Measurements from ENCODE around the gene RAB20. TPM values are rescaled to one million over a fixed set of nuclear protein-coding genes. Genes with fewer than 3 reads are reported as not detected.

RAB20 gene
- total RNA-seq, 1 experiment from 2014 or later = 14.3 TPM

DNA sequence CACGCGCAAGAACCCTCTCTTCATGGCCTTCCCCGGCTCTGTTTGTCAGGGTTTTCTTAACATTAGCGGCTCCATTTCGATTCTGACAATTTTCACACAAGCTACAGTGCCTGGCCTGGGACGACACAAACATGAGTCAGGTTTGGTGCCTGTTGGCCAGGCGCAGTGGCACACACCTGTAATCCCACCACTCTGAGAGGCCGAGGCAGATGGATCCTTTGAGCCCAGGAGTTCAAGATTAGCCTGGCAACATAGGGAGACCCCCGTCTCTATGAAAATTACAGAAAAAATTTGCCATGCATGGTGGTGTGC, 1.9 kb upstream of the RAB20 start (continued):
- TF ChIP-seq, protein P1, sequence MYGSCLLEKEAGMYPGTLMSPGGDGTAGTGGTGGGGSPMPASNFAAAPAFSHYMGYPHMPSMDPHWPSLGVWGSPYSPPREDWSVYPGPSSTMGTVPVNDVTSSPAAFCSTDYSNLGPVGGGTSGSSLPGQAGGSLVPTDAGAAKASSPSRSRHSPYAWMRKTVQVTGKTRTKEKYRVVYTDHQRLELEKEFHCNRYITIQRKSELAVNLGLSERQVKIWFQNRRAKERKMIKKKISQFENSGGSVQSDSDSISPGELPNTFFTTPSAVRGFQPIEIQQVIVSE (CRISPR knock-in tag; IDR thresholded peaks at IDR 0.05; ENCODE audit: borderline replicate concordance) = no peak
- TF ChIP-seq, protein P2, sequence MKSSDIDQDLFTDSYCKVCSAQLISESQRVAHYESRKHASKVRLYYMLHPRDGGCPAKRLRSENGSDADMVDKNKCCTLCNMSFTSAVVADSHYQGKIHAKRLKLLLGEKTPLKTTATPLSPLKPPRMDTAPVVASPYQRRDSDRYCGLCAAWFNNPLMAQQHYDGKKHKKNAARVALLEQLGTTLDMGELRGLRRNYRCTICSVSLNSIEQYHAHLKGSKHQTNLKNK (CRISPR knock-in tag; IDR thresholded peaks at IDR 0.05) = no peak
- no peak for TF ChIP-seq MXD4 (CRISPR knock-in tag; IDR thresholded peaks at IDR 0.05; ENCODE audit: borderline replicate concordance)
- TF ChIP-seq NFYB (CRISPR knock-in tag; conservative IDR thresholded peaks at IDR 0.05; ENCODE audit: low read depth) = no peak
- TF ChIP-seq, protein P3, sequence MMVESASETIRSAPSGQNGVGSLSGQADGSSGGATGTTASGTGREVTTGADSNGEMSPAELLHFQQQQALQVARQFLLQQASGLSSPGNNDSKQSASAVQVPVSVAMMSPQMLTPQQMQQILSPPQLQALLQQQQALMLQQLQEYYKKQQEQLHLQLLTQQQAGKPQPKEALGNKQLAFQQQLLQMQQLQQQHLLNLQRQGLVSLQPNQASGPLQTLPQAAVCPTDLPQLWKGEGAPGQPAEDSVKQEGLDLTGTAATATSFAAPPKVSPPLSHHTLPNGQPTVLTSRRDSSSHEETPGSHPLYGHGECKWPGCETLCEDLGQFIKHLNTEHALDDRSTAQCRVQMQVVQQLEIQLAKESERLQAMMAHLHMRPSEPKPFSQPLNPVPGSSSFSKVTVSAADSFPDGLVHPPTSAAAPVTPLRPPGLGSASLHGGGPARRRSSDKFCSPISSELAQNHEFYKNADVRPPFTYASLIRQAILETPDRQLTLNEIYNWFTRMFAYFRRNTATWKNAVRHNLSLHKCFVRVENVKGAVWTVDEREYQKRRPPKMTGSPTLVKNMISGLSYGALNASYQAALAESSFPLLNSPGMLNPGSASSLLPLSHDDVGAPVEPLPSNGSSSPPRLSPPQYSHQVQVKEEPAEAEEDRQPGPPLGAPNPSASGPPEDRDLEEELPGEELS (CRISPR knock-in tag; IDR thresholded peaks at IDR 0.05) = no peak
- TF ChIP-seq NFE2L1 (CRISPR knock-in tag; IDR thresholded peaks at IDR 0.05) = no peak
- TF ChIP-seq ZNF317 (CRISPR knock-in tag; IDR thresholded peaks at IDR 0.05; ENCODE audit: borderline replicate concordance, low read depth) = no peak
- TF ChIP-seq EMX1 (CRISPR knock-in tag; IDR thresholded peaks at IDR 0.05) = no peak
- no peak for TF ChIP-seq FOXK1 (CRISPR knock-in tag; IDR thresholded peaks at IDR 0.05)

DNA sequence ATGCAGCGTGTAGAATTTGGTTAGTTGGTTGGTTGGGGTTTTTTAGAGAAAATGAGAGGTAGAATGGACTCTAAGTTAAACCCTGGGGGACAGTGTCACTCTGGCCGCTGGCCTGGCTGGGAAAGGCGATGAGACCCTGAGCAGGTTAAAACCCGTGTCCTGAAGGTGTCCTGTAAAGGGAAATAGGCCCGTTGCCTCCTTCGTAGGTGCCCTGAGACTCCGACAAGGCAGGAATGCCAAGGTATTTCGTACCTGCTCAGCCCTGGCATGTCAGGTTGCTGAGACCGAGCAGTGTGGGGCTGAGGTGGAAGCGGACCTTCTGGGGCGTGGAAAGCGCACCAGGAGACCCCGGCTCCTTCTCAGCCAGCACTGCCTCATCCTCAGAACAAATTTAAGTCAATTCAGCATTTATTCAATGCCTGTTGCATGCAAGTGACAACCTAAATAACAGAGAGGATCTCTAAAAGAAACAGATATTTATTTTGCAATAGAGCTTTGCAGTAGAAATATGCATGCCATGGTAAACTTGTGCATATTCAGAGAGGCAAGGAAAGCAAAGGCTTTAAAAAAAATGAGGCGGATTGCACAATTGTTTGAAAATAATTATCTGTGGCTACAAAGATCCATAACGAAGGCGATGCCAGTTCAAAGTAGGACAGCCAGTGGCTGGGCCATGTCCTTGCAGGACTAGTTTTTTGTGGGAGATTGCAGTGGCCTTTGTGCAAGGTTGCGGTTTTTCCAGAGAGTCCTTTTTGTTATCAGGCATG, 1.4 kb upstream of the RAB20 start:
- H3K27me3 Mint-ChIP-seq (ENCODE audit: low read depth) = peaks cover 15% of the 10 kb centered on the region
- POLR2A ChIA-PET = no interaction called here
- no peak overlapping the region for H3K27ac Mint-ChIP-seq
- H3K9me3 Mint-ChIP-seq = no peaks in the 10 kb centered on the region
- peak overlapping the region; percentile 88 for H3K4me3 Mint-ChIP-seq
- CTCF ChIA-PET = interaction anchor here (1.1 to 1.8 kb wide), 3 partner anchors 11 to 107 kb away, joined by 3 to 11 read pairs (median 3); no protein-coding TSS in a partner anchor
- peaks cover 7% of the 10 kb centered on the region for H3K36me3 Mint-ChIP-seq
- no peak for ATAC-seq
- DNase-seq (ENCODE audit: low spot score) = no peak
- H3K4me1 Mint-ChIP-seq = peaks cover 55% of the 10 kb centered on the region
- TF ChIP-seq, protein P4, sequence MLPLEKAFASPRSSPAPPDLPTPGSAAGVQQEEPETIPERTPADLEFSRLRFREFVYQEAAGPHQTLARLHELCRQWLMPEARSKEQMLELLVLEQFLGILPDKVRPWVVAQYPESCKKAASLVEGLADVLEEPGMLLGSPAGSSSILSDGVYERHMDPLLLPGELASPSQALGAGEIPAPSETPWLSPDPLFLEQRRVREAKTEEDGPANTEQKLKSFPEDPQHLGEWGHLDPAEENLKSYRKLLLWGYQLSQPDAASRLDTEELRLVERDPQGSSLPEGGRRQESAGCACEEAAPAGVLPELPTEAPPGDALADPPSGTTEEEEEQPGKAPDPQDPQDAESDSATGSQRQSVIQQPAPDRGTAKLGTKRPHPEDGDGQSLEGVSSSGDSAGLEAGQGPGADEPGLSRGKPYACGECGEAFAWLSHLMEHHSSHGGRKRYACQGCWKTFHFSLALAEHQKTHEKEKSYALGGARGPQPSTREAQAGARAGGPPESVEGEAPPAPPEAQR (CRISPR knock-in tag; IDR thresholded peaks at IDR 0.05) = no peak
- no peak for TF ChIP-seq ZNF671 (CRISPR knock-in tag; IDR thresholded peaks at IDR 0.05)
- TF ChIP-seq, protein P5, sequence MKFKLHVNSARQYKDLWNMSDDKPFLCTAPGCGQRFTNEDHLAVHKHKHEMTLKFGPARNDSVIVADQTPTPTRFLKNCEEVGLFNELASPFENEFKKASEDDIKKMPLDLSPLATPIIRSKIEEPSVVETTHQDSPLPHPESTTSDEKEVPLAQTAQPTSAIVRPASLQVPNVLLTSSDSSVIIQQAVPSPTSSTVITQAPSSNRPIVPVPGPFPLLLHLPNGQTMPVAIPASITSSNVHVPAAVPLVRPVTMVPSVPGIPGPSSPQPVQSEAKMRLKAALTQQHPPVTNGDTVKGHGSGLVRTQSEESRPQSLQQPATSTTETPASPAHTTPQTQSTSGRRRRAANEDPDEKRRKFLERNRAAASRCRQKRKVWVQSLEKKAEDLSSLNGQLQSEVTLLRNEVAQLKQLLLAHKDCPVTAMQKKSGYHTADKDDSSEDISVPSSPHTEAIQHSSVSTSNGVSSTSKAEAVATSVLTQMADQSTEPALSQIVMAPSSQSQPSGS (CRISPR knock-in tag; IDR thresholded peaks at IDR 0.05; ENCODE audit: borderline replicate concordance, low read depth) = no peak
- TF ChIP-seq, protein P1 (CRISPR knock-in tag; IDR thresholded peaks at IDR 0.05; ENCODE audit: borderline replicate concordance) = no peak
- TF ChIP-seq ZNF219 (CRISPR knock-in tag; IDR thresholded peaks at IDR 0.05; ENCODE audit: borderline replicate concordance) = no peak
- TF ChIP-seq TCF7 (CRISPR knock-in tag; IDR thresholded peaks at IDR 0.05; ENCODE audit: low read depth) = no peak
- TF ChIP-seq, protein P6, sequence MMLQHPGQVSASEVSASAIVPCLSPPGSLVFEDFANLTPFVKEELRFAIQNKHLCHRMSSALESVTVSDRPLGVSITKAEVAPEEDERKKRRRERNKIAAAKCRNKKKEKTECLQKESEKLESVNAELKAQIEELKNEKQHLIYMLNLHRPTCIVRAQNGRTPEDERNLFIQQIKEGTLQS (CRISPR knock-in tag; conservative IDR thresholded peaks at IDR 0.05) = no peak
- TF ChIP-seq, protein P7, sequence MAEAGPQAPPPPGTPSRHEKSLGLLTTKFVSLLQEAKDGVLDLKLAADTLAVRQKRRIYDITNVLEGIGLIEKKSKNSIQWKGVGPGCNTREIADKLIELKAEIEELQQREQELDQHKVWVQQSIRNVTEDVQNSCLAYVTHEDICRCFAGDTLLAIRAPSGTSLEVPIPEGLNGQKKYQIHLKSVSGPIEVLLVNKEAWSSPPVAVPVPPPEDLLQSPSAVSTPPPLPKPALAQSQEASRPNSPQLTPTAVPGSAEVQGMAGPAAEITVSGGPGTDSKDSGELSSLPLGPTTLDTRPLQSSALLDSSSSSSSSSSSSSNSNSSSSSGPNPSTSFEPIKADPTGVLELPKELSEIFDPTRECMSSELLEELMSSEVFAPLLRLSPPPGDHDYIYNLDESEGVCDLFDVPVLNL (CRISPR knock-in tag; IDR thresholded peaks at IDR 0.05; ENCODE audit: borderline replicate concordance, low read depth) = no peak
- TF ChIP-seq ETV6 (CRISPR knock-in tag; IDR thresholded peaks at IDR 0.05) = no peak
- TF ChIP-seq ZNF317 (CRISPR knock-in tag; IDR thresholded peaks at IDR 0.05; ENCODE audit: borderline replicate concordance, low read depth) = no peak
- TF ChIP-seq, protein P8, sequence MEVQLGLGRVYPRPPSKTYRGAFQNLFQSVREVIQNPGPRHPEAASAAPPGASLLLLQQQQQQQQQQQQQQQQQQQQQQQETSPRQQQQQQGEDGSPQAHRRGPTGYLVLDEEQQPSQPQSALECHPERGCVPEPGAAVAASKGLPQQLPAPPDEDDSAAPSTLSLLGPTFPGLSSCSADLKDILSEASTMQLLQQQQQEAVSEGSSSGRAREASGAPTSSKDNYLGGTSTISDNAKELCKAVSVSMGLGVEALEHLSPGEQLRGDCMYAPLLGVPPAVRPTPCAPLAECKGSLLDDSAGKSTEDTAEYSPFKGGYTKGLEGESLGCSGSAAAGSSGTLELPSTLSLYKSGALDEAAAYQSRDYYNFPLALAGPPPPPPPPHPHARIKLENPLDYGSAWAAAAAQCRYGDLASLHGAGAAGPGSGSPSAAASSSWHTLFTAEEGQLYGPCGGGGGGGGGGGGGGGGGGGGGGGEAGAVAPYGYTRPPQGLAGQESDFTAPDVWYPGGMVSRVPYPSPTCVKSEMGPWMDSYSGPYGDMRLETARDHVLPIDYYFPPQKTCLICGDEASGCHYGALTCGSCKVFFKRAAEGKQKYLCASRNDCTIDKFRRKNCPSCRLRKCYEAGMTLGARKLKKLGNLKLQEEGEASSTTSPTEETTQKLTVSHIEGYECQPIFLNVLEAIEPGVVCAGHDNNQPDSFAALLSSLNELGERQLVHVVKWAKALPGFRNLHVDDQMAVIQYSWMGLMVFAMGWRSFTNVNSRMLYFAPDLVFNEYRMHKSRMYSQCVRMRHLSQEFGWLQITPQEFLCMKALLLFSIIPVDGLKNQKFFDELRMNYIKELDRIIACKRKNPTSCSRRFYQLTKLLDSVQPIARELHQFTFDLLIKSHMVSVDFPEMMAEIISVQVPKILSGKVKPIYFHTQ (CRISPR knock-in tag; IDR thresholded peaks at IDR 0.05) = no peak
- TF ChIP-seq, protein P9, sequence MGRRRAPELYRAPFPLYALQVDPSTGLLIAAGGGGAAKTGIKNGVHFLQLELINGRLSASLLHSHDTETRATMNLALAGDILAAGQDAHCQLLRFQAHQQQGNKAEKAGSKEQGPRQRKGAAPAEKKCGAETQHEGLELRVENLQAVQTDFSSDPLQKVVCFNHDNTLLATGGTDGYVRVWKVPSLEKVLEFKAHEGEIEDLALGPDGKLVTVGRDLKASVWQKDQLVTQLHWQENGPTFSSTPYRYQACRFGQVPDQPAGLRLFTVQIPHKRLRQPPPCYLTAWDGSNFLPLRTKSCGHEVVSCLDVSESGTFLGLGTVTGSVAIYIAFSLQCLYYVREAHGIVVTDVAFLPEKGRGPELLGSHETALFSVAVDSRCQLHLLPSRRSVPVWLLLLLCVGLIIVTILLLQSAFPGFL (CRISPR knock-in tag; IDR thresholded peaks at IDR 0.05; ENCODE audit: borderline replicate concordance) = no peak
- TF ChIP-seq, protein P3 (CRISPR knock-in tag; IDR thresholded peaks at IDR 0.05) = no peak
